HG03139 (cell line): ENCODE data around the gene TCEA3.

Experiments used
- ATAC-seq: cut with Tn5 transposase; IDR thresholded peaks from one replicate; pipeline ENCODE4 v1.9.1; 2021; ENCODE audit not compliant: unreplicated experiment

Gene TCEA3

DNA sequence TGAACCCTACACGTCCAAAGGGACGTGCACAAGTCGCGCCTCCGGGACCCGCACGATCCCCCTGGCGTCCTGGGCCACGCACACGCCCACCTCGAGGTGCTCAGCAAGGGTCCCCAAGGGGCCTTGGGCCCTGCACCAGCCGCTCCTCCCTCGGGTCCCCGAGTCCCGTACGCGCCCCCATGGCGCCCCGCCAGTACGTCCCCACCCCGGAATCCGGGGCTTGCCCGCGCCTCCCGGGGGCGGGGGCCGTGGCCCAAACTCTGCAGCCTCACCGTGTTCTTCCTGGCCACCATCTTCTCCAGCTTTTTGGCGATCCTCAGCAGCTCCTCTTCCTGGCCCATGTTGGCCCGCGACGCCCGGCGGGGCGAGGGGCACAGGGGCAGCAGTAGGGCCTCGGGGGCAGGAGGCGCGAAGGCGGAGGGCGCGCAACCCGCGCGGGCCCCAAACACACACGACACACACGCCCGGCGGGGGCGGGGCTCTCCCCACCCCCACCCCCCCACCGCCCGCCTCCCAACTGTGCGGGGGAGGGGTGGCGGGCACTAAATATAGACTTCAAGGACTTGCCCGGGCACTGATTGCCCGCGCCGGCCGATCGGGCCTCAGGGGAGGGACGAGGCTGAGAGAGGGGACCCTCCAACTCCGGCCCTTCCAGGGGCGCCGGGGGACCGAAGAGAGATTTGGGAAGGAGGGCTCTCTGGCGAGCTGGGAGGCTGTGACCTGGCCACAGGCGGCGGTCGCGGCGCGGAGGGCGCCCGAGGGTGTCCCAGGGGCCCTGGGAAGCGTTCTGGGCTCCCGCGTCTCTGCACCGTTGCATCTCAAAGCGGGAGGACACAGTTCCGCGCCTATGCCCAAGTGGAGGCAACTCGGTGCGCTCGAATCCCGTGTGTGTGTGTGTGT is at the start of gene TCEA3:
TSS of gene TCEA3 (minus strand) at position 456 of the 900 bp plus-strand sequence. CDS start at position 341, 115 bp downstream.
- ATAC-seq: no peak

DNA sequence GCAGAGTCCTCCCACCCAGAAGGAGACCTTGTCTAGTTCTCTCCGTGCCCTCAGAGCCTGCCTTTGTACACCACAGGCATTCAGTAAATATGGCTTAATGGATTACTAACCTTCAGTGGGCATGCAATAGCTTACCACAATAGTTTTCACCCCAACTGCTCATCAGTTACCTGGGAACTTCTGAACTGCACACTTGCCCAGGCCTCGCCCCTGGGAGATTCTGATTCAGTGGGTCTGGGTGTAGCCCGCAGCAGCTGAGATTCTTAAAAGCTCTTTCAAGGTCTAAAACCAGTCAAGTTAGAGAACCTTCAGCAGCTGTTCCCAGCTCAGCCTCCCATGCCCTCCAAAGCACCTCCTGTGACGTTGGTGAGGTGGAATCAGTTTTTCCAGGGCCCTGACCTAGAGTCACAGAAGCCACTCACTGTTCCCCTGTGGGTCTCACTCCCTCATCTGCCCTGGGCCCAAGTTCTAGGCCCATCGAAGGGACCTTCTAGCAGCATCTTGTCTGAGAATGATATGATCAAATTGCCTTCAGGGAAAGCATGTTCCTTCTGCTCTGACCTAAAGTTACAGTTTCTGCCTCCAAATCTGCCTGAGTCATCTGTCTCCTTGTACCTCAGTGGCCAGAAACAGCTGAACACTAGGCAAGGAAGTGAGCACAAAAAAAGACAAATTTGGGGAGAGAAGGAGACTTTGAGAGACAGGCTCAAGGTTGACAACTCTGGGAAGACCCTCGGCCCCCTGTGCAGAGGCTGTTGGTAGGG is 48.7 kb upstream of the TCEA3 start:
- ATAC-seq: no peak

DNA sequence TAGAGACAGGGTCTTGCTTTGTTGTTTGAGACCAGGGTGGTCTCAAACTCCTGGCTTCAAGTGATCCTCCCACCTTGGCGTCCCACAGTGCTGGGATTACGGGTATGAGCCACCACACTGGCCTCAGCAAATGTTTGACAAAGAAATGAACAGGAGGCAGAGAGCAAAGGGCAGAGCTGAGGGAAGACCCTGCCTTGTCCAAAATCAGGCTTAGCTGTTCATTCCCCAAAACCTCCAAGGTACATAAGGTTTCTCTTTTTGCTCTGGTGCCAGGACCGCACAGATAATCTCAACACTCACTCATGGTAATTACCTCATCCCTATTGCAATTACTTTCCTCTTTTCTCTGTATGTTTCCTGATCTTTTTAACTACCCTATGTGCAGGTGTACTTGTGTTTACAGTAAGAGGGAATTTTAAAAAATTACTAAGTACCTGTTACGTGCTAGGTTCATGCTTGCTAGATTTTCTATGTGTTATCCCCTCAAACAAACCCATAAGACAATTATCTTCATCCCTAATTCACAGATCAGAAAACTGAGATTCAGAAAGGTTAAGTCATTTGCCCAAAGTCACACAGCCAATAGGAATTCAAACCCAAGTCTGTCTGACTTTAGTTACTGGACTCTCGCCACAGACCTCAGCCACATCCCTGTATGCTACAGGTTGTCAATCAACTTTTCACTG is 47.9 kb upstream of the TCEA3 start:
- no peak for ATAC-seq

DNA sequence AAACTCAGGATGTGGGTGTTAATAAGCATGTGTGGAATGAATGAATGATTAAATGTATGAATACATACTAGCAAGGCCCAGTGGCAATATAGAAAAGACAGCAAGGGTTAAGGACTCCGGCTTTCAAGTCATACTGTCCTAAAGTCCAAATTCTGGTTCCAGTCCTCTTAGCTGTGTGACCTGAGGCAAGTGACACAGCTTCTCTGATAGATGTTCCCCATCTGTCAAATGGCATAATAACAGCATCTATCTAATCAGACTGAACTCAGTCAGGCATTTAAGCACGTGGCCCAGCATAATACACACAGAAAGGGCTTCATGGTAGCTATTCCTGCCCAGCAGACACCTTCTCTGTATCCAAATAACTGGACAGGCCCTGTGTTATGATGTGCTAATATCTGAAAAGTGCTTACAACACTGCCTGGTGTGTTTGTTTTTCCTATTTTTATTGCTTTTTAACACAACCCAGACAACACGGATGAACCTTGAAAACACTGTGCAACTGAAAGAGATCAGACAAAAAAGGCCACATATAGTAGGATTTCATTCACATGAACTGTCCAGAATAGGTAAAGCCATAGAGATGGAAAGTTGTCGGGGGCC is 47.0 kb upstream of the TCEA3 start:
- no peak for ATAC-seq

DNA sequence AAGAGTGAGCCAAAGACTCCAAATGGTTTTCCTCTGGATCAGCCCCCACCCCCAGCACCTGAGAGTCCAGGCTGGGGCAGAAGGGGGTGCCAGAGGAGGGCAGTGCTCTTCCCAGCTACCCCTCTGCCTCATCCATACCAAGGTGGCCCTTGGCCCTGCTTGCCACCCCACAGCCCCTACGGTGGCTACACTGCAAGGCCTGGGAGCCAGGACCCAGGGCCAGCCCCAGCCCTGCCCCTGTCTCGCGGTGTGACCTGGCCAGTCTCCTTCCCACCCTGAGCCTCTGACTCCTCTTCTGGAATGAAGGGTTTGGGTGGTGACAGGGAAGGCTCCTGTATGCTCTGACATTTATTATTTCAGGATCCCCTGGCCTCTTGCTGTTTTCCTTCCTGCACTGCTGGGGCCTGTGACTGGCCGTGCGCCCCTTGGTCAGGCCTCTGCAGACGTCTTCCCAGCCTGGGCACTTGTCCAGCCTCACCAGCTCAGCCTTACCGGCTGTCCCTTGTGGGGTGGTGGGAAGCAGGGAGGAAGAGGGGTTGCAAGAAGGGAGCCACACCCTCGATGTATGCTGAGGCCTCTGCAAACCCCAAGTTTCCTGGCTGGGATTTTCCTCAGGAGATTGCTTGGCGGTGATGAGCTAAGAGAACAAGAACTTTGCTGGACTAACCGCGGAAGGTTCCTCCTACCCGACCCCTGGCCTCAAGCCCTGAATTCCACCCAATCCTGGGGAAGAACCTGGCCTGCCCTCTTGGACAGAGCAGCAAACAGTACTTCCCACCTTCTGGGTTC is 45.9 kb upstream of the TCEA3 start:
- ATAC-seq: no peak

GRCh38 chr1:23469372-23469982 is 44.9 kb upstream of the TCEA3 start:
- ATAC-seq: no peak

DNA sequence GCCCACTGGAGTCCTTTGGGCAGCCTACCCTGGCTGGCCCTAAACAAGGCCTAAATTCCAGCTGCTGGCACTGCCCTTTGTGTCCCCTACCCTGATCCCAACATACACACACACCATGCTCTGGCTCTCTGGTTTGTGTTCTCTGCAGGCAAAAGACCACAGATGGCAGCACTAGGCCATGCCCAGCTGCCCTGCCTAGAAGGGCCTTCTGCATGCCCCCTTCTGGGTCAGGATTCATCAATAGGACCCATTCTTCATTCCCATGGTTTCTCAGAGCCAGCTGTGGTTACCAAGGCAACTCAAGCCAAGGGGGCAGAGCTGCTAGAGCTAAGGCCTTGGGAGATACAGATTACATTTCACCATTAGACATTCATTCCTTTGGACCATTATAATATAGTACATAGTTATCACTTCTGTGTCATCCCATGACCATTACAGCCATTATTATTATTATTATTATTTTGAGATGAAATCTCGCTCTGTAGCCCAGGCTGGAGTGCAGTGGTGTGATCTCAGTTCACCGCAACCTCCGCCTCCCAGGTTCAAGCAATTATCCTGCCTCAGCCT is 42.0 kb upstream of the TCEA3 start:
- no peak for ATAC-seq

- ATAC-seq: no peak
Observed at GRCh38 chr1:23463286-23463685, 38.7 kb upstream of the TCEA3 start.

- ATAC-seq: no peak
Observed at GRCh38 chr1:23462766-23463165, 38.2 kb upstream of the TCEA3 start.

DNA sequence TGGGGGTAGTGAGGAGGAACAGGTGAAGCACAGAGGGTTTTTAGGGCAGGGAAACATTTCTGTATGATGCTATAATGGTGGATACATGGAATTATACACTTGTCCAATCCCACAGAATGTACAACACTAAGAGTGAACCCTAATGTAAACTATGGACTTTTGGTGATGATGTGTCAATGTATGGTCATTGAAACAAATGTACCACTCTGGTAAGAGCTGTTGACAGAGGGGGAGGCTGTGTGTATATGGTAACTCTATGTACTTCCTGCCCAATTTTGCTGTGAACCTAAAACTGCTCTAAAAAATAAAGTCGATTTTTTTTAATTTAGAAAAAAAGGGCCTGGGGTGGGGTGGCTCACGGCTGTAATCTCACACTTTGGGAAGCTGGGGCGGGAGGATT is 36.5 kb upstream of the TCEA3 start:
- no peak for ATAC-seq

GRCh38 chr1:23460519-23460918 is 36.0 kb upstream of the TCEA3 start:
- ATAC-seq: no peak

DNA sequence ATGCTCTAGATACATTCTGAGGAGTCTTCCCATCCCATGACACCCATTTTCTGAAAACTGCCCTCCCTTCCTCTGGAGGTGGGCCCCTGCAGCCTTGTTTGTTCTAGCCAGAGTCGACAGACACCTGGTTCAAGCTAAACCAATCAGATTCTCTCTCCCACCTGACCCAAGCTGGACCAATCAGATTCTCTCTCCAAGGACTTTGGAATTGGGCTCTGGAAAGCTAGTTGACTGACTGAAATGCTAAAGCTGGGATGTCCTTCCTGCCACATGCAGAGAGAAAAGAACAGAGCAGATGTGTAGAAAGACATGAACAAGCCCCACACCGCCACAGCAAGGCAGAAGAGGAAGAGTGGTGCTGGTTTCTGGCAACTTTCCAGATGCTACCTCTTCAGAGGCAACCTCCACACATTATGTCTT is 34.8 kb upstream of the TCEA3 start:
- no peak for ATAC-seq

DNA sequence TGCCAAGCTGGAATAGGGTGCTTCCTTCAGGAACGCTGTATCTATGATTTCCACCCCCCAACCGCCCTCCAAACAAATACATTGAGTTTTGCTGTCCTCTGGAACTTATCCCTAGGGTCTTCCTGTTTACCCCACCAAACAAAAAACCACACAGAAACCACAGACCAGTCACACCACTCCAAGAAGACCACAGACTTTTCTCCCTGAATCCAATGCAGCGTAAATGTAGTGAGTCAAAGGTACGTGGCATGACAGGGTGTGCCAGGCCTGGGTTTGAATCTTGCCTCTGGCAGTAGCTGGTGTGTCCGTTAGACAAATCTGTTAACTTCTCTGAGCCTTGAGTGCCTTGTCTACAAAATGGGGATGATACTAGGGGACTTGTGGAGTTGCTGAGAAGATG is 31.7 kb upstream of the TCEA3 start:
- ATAC-seq: no peak

DNA sequence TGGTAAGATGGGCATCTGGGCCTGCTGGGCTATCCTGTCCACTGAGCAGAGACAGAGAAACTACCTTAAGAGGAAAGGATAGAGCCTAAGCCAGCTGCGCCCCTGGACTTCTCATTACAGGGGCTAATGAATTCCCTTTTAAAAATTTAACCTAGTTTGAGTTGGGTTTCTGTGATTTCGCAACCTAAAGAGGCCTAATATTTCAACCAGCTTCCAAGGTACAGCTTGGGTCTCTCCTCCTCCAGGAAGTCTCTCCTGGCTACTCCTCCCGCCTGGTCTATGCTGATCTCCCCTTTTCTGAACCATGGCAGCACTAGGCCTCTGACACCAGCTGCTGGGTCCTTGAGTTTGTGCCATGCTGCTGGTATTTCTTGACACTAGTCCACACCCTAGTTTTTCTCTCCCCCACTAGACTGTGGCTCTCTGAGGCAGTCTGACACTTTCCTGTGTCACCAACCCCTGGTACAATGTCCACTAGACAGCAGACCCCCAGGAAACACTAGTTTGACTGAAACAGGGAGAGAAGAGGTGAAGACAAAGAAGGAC is 29.0 kb upstream of the TCEA3 start:
- no peak for ATAC-seq

- ATAC-seq: no peak
Observed at GRCh38 chr1:23452011-23452411, 27.5 kb upstream of the TCEA3 start.

- no peak for ATAC-seq
Observed at GRCh38 chr1:23451441-23451840, 26.9 kb upstream of the TCEA3 start.

DNA sequence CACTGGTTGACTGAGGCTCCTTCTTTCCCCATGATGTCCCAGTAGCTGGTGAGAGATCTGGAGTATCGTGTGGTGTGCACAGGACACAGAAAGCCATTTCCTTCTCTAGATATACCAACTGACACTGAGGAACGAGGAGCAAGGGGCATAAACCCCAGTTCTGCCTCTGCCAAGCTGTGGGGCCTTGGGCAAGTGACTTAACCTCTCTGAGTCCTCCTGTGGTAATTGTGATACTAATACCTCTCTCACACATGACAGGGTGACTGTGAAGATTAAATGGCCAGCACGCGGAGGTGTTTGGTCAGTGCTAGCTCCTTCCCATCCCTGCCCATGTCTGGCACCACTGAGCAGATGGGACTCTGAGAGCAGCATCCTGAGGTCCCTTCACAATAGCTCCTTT is 26.3 kb upstream of the TCEA3 start:
- ATAC-seq: no peak

GRCh38 chr1:23449958-23450357 is 25.4 kb upstream of the TCEA3 start:
- ATAC-seq: no peak

- ATAC-seq: no peak
Observed at GRCh38 chr1:23449306-23449705, 24.8 kb upstream of the TCEA3 start.
